OCI-LY7 (cell line): ENCODE results near the gene GSK3B.

Source experiments
- CTCF ChIP-seq: fragments of 200-600 bp; sonication (generic); conservative IDR thresholded peaks from 2 replicates; pipeline ENCODE4 v1.5.1; 2014; ENCODE audit warnings: mild to moderate bottlenecking, antibody characterized with exemption, low read length, moderate library complexity, mixed read lengths
- EZH2phosphoT487 ChIP-seq: fragments of 200-600 bp; sonication (generic); IDR thresholded peaks from 2 replicates; pipeline ENCODE4 v1.6.1; 2018; ENCODE audit warnings: low read depth, borderline replicate concordance, mild to moderate bottlenecking, mixed run types, antibody characterized with exemption, low read length, moderate library complexity, mixed read lengths

GRCh38 chr3:119939077-119939476, 155.2 kb downstream of the GSK3B start:
- TF ChIP-seq CTCF, result no peak
- TF ChIP-seq EZH2phosphoT487, result no peak
